Measurements from ENCODE around the gene DLG2.
"Not testable (repeated sequence)": the region's sequence is repeated elsewhere in the genome, so short reads cannot be mapped to it uniquely, and the experiment has no call there.

The DLG2 gene

DNA sequence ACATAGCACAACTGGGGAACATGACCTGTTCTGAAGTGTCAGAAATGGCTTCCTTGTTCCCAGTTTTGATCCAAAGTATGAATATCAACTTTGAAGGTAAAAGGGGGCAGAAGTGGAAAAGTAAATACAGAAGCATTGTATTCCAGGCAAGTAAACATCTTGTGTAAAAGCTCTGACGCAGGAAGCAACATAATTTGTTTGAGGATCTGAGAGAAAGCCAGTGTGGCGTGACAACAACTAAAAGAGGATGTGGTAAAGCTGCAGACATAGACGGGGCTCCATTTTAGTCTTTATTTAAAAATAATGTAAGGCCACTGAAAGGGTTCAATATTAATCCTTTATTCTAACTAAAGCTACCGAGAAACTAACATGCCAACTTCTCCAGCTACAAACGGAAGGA lies 310.2 kb downstream of the DLG2 start:
- no peak for DNase-seq (ENCODE audit: low spot score)

DNA sequence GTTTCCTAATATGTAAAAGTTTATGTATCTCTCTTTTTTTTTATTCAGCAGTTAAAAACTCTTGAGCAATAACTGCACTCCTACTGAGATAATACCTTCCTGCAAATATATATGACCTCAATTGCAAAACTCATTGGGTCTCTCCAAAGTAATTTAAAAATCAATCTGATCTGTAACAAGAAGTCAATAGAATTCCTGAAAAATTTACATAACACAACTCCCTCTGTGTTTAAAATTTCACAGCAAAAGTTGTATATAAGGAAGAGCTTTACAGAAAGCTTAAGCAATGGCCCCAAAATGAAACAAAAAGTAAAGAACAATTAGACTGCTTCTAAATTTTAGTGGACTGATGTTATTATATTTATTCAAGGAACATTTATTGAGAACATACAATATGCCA lies 313.4 kb downstream of the DLG2 start:
- no peak for DNase-seq (ENCODE audit: low spot score)

DNA sequence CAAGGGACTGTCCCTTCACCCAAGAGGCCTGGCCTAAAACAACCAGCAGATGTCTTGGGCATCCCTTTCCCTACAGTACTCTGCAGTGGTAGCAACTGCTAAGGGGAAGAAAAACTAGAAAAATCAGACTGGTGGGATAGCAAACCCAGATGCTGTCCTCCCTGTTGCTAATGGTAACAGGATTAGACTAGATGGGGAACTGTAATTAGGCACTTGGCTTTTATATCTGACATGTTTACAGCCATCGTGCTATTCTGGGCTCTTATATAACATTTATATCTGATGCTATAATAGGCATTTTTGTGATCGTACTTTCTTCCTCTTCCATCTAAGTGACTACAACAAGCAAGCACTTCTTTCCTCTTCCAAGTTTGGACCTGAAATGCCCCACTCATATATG lies 316.7 kb downstream of the DLG2 start:
- no peak for DNase-seq (ENCODE audit: low spot score)

DNA sequence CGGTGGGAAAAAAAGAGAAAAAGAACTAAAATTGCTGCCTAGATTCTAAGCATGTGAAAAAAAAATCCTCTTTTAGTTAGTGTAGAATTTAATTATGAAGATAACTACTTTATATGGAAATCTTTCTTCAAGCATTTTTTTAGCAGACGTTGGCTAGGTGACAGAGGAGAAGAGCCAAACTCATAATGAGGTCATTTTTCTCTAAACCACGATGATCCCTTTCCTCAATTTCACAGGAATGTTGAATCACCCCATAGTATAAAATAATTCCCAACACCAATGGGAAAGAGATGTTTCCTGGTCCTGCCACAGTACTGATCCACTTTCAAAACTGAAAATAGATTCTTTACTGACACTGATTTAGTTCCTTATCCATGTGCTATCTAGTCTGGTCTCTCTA lies 319.8 kb downstream of the DLG2 start:
- DNase-seq (ENCODE audit: low spot score): no peak

DNA sequence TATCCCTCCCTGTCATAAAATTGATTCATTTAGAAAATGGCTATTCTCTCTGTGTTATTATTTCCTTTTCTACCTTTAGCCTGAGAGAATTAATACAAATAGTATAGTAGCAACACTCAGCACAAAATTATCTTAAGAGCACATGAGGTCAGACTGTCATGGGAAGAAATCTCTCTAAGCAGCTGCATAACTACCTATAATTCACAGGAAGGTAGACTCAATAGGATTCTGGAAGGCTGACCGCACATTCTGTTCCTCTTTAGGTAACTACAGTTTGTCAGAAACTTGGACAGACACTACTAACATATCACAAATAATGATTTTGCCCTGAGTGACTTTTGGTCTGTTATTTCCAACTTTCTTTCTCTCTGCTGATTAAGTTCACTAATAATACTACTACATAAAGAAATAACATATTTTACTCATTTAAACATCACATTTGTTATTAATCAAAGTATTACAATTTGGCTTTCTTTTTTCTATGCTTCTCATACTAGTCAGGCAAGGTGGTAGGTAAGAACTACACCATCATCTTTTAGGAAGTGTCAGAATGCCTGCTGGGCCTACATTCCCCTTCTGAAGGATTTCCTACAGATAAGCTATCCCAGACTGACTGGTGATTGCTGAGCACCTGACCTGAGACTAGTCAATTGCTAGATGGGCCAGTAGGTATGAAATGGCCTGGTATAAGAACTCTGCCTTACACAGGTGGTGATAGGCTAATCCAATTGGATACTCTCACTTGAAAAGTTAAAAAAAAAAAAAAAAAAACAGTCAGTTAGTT lies 325.1 kb downstream of the DLG2 start:
- no peak for DNase-seq (ENCODE audit: low spot score)

DNA sequence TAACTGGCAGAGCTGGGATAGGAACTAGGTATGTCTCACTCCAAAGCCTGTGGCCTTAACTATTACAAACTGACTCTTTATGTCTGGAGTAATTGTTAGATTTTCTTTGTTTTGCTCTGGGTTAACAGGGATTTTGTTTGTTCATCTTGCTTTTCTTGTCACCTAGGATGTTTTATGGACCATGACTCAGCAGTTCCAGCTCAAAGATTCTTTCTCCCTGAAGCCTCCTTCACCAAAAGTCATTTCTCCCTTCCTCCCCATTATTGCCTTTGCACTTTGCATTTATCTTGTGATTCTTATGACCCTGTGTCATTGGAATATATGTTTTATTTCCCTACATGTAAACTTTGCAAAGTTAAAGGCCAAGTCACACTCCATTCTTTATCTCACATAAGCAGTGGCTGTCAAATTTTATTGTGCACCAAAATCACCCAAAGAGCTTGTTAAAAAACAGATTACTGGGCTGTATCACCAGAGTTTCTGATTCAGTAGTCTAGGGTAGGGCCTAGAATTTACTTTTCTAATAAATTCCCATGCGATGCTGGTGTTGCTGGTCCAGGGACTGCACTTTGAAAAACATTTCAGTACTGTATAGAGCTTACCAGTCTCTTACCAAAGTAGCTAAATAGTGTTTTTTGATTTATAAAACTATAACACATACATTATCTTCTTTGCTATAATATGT lies 327.7 kb downstream of the DLG2 start:
- no peak for DNase-seq (ENCODE audit: low spot score)

DNA sequence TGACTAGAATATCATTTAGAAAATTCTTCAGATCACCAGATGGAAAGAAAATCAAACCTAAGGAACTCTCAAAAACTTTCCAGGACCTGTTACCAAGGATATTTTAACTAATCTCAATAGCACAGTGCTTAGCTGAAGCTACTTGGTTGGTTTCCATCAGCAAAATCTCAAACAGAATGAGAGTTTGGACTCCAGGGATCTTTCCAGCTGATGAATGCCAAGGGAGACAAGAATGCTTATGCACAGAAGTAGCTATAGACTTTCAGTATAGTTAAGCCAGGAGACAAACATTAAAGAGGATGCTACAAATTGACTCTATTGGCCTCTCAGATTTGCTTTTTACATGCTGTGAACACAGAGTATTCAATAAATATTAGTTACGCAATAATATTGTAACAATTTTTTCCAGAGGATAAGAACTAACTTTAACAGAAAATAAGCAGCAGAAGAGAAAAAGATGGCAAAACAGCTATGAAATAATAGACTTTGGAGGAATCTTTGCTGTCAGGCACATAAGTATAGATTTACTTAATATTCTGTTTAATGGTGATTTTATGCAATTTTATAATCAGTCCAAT lies 331.4 kb downstream of the DLG2 start:
- DNase-seq (ENCODE audit: low spot score): no peak

DNA sequence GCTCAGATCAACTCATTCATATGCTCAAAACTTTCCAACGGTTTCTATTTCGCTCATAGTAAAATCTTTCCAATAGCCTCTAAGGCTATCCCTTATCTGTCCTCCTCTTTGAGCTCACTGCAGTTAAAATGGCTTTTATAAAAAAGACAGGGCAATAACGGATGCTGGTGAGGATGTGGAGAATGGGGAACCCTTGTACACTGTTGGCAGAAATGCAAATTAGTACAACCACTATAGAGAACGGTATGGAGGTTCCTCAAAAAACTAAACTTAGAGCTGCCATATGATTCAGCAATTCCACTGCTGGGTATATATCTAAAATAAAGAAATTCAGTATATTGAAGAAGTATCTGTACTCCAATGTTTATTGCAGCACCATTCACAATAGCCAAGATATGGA lies 345.6 kb downstream of the DLG2 start:
- DNase-seq (ENCODE audit: low spot score): no peak

DNA sequence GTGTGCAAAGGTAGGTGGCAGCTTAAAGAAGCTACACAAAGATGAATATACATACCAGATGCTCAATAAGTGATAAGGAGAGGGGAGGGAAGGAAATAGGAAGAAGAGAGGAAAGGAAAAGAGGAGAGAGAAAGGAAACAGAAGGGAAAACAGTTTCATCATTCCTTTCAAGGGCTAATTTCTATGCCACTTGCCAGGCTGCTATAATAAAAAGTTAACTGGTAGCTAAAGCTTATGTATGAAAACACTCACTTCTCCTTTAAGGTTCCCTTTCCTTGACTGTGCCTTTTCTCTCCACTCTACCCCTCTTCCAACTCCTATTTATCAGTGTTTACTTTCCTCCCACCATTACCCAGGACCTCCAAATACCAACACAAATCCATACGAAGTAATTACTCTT lies 347.9 kb downstream of the DLG2 start:
- no peak for DNase-seq (ENCODE audit: low spot score)

DNA sequence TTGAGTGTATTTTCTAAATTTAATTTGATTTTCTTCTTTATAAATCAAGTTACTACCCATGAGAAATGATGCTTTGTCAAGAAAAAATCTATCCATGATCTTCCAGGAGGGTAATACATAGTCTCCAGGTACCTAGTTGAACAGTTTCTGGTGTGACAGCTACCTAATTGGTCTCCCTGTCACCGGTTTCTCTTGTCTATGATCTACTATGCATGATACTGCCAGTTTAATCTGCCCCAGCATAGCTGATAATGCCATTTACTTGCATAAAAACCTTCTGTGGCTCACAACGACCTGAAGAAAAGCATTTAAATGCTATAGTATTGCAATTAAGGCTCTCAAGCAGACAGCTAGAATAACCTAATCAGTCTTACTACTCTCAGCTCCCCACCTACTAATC lies 349.5 kb downstream of the DLG2 start:
- DNase-seq (ENCODE audit: low spot score): no peak

DNA sequence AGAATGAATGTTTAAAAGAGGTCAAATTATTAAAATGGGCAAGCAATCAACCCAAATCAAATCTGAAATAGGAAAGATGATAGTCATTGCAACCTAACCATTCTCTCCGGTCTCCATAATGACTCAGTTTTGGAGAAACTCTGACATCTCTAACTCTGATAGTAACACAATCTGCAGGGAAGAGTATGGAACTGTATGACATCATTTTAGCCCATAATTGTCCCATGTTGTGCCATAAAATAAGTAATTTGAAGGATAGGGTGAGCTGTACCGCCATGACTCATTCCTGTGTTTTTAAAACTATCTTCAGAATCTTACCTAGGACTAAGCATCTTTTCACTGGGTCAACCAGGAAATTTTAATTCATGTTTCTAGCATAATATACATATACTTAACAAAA lies 350.8 kb downstream of the DLG2 start:
- no peak for DNase-seq (ENCODE audit: low spot score)

DNA sequence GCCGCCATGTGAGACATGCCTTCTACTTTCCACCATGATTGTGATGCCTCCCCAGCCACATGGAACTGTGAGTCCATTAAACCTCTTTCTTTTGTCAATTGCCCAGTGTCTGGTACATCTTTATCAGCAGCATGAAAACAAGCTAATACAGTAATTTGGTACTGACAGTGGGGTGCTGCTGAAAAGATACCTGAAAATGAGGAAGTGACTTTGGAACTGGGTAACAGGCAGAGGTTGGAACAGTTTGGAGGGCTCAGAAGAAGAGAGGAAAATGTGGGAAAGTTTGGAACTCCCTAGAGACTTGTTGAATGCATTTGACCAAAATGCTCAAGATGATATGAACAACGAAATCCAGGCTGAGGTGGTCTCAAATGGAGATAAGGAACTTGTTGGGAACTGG lies 356.8 kb downstream of the DLG2 start:
- not testable (repeated sequence) for DNase-seq (ENCODE audit: low spot score)

DNA sequence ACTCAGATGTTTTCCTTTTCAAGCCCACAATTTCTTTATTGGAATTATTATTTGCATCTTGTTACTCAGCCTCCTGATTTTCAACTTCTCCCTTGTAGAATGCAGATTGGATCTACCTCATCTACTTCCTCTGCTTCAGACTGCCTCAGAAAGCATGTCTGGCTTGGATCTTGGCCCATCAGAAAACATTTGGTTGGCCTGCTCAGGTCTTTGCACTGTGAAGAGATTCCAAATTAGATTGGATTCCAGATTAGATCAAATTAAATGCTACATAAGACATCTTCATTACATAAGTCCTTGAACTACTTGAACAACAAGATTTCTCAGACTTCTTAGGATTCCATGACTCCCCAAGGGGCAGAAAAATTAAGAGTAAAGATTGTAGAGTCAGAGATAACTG lies 358.0 kb downstream of the DLG2 start:
- DNase-seq (ENCODE audit: low spot score): no peak

DNA sequence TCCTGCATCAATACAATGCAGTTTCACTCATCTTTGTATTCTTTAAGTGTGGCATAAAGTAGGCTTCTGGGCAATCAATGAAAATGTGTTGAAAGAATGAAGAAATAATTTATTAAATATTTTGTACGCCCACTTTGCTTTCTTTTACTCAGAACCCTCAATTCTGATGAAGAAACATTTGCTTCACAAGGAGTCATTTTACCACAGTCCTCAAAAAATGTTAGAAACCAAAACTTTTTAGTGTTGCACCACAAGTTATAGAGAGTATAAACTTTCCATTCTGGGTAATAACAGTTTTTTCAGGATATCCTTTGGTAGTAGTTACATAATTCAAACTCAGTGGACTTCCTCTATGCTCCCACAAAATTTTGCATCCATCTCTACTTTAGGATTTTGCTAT lies 360.5 kb downstream of the DLG2 start:
- no peak for DNase-seq (ENCODE audit: low spot score)

DNA sequence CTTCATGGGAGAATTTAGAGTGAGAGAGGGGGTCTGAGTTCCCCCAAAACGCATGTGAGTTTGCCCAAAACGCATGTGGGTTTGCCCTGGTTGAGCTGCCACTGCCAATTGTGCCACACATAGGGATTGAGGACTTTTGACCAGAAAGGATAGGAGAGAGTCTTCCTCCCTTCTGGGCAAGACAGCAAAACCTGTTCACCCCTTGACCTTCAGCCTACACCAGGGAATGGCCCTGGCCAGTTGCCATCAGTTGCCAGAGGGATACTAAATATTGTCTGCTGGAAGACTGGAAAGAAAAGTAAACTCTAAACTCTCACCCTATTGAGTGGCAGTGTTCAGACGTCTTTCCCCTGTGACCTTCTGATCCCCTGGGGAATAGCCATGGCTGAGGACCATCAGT lies 363.8 kb downstream of the DLG2 start:
- DNase-seq (ENCODE audit: low spot score): no peak

DNA sequence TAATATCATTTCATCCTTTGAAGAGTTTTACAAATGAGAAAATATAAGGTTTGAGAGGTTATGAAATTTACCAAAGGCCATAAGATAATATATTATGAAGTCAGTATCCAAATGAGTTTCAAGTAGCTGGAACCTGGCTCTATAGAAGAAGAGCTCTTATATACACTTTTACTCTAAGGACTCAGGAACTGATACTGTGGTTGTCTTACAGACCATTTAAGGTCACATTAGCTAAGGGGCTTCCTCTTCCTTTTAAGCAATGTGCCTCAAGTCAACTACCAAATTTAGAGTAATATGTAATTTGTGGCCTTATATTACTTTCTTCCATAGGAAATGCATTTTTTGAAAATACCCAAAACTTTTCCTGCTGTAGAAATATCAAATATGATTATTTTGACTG lies 369.3 kb downstream of the DLG2 start:
- no peak for DNase-seq (ENCODE audit: low spot score)

DNA sequence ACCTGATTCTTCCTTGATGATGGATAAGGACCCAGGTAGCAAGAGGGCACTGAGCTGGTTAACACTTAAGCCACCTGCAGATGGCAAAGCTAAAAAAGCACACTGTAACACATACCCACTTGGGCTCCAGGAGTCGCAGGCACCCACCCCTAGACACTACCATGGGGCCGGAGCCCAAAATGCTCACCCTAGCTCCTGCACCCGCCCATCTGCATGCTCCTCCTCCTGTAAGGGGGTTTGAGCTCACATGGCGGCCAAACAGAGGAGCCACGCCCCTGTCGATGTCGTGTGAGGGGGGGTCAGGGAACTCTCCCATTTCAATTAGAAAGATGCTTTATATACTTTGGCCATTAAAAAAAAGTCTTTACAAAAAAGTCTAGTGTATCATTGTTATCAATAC lies 370.7 kb downstream of the DLG2 start:
- no peak for DNase-seq (ENCODE audit: low spot score)

DNA sequence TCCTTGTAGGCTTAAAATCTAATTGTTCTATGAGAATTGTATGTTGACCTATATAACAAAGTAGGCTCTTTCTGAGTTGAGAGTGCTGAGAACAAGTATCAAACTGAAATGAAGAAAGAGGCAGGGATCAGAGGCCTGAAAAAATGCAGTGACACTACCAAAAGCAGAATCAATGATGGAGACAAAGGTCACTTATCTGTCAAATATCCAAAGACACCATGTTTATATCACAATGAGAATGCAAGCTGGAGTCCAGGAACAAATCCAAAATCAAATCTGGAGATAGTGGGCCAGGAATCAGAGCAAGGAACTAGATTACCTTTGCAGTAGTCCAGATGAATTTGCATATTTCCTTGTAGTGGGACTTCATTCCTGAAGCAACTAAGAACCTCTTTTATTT lies 377.7 kb downstream of the DLG2 start:
- DNase-seq (ENCODE audit: low spot score): no peak

DNA sequence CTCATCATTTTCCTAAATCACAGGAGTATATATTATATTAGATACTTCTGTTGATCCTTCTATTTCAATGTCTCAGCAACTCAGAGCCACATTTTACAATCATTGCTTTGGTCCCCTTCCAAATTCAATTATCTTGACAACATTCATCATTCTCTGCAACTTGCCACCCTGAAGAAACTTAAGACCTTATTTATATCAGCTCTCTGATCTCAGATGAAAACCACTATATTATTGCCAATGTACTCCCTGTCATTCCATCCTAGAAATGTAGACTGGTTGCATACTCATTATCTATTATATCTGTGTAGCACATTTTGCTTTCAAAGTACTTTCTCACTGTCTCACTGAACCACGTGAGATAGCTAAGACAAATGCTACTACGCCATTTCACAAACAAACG lies 379.3 kb downstream of the DLG2 start:
- DNase-seq (ENCODE audit: low spot score): no peak

DNA sequence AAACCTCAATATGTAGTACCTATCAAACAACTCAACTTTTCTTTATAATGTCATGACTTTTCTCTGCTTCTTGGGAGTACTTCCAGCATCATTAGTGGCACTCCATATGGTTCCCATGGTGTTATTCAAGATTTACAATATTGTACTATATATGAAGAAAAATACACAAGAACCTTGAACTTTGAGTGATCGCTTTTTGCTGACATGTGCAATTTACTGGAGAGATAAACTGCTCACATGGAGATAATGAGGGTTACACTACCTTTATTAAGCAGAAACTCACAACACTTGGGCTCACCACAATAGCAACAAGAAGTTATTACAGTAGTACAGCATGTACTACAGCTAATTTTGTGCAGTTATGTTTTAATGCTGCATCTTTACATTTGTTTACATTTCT lies 388.2 kb downstream of the DLG2 start:
- DNase-seq (ENCODE audit: low spot score): no peak

DNA sequence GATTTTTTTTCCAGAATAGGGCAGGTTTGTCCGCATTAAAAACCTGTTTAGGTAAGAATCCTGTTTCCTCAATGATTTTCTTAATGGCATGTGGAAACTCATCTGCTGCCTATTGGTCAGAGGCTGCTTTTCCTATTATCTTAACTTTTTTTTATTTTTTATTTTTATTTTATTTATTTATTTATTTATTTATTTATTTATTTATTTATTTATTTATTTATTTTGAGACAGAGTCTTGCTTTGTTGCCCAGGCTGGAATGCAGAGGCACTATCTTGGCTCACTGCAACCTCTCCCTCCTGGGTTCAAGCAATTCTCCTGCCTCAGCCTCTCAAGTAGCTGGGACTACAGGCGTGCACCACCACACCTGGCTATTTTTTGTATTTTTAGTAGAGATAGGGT lies 389.1 kb downstream of the DLG2 start:
- DNase-seq (ENCODE audit: low spot score): not testable (repeated sequence)

DNA sequence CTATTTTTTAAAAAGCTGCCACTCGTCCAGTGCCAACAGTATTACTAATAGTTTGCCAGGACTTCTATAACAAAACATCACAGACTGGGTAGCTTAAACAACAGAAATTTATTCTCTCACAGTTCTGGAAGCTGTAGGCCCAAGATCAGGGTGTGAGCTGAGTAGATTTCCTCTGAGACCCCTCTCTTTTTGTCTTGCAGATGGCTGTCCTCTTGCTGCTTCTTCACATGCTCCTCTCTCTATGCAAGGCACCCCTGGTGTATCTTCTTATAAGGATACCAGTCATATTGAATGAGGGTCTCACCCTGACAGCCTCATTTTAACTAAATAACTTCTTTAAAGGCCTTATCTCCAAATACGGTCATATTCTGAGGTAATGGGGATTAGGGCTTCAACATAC lies 390.9 kb downstream of the DLG2 start:
- no peak for DNase-seq (ENCODE audit: low spot score)

DNA sequence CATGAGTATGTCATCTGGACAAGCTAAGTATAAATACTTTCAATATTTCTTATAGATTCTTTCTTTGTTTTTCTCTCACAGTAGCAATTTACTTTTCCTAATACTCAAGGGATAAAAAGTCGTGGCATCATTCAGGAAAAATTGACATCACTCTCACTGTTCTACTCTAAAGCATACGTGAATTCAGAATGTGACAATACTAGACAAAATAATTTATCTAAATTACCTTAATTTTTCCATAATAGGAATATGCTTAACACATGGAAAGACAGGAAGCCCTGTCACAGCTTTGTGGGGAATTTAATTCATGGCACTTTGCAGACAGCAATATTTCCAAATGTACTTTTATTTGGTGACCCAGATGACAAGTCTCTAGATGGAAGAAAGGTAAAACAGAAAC lies 394.6 kb downstream of the DLG2 start:
- no peak for DNase-seq (ENCODE audit: low spot score)

DNA sequence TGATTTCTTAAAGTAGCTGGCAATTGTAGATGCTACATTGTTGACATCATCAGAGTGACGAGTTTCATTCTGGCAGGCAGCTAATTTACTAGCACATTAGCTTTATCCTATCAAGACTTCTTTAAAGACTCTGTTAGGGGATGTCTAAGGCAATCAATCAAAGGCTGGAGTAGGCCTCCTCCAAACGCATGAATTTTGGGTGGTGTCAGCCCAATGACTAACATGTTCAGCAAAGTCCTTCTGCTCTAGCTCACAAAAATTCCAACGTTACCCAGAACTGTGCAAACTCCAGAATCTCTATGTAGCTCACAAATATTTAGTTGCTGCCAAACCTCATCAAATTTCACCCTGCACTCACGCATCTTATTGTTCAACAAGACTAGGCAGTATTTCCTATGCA lies 395.6 kb downstream of the DLG2 start:
- no peak for DNase-seq (ENCODE audit: low spot score)
